ENCODE results near the gene PDE4DIP.
"Not testable (repeated sequence)": the region's sequence is repeated elsewhere in the genome, so short reads cannot be mapped to it uniquely, and the experiment has no call there.

Gene PDE4DIP

GRCh38 chr1:148923798-148924197 lies 79.6 kb downstream of the PDE4DIP start:
- DNase-seq: not testable (repeated sequence)

DNA sequence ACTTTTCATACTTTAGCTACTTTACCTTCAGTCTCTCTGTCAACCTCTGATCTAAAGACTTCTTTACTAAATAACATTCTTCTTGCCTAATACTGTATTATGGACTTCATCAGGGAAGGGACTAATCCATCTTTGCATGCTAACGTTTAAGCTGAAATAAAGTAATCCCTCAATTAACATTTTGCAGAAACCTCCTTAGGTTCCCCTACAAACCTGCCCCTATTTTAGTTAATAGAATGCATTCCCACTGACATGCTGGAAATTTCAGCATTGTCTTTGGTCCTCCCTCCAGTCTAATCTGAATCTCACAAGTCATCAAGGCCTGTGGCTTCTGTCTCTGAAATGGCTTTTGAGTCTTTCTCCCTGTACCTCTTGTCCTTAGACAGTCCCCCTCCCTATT lies 83.4 kb downstream of the PDE4DIP start:
- not testable (repeated sequence) for DNase-seq

DNA sequence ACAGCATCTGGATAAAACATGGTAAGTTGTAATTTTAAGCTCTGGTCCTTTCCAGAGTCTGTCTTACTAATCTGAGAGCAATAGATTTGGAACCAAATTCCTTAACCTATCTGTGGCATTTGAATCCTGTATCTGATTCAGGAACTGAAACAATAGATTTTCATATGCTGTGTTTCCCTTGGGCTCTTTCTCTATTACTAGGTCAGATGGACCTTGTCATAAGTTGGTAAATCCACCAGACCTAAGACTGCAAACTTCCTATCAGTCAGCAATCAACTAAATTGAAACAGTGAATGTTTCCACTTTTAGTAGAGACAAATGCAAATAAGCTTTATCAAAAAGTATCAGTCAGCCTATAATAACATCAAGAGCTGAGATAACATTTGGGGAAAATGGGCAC lies 85.0 kb downstream of the PDE4DIP start:
- DNase-seq: not testable (repeated sequence)

GRCh38 chr1:148935381-148936002 lies 91.3 kb downstream of the PDE4DIP start:
- not testable (repeated sequence) for DNase-seq

GRCh38 chr1:148942906-148943305 lies 98.7 kb downstream of the PDE4DIP start:
- DNase-seq: not testable (repeated sequence)

DNA sequence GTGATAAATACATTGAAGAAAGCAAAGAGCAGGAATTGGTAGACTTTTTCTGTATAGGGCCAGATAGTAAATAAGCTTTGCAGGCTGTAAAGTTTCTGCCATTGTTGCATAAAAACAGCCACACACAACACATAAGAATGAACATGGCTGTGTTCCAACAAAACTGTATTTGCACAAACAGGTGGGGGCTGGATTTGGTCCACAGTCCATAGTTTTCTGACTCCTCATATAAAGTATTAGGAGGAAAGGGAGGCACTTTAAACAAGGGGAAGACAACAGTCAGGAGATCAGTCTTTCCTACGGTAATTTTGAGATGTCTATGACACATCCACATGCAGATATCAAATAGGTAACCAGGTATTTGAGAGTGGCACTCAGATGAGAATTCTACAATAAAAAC lies 100.9 kb downstream of the PDE4DIP start:
- not testable (repeated sequence) for DNase-seq

DNA sequence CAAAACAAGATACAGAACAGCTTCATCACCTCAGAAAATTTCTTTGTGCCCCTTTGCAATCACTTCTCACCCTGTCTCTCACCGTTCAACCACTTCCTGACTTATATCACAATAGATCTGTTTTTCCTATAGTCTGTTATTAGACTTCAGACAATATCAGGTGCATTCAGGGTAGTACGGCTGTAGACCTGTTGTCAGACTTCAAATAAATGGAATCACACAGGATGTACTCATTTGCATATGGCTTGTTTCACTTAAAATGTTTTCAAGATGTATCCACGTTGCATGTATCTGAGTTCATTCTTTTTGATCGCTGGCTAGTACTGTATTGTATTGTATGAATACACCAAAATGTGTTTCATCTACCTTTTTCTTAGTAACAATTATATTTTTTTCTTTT lies 104.5 kb downstream of the PDE4DIP start:
- DNase-seq: not testable (repeated sequence)

- DNase-seq: peak; percentile 76
Observed at GRCh38 chr1:148951336-148952227, 107.4 kb downstream of the PDE4DIP start.

- DNase-seq: not testable (repeated sequence)
Observed at GRCh38 chr1:148952253-148952937, 108.2 kb downstream of the PDE4DIP start.

DNA sequence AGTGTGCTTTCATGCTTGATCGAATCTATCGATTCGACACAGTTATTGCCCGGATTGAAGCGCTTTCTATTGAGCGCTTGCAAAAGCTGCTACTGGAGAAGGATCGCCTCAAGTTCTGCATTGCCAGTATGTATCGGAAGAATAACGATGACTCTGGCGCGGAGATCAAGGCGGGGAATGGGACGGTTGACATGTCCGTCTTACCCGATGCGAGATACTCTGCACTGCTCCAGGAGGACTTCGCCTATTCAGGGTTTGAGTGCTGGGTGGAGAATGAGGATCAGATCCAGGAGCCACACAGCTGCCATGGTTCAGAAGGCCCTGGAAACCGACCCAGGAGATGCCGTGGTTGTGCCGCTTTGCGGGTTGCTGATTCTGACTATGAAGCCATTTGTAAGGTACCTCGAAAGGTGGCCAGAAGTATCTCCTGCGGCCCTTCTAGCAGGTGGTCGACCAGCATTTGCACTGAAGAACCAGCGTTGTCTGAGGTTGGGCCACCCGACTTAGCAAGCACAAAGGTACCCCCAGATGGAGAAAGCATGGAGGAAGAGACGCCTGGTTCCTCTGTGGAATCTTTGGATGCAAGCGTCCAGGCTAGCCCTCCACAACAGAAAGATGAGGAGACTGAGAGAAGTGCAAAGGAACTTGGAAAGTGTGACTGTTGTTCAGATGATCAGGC lies 108.8 kb downstream of the PDE4DIP start:
- not testable (repeated sequence) for DNase-seq

GRCh38 chr1:148953730-148954129 lies 109.5 kb downstream of the PDE4DIP start:
- not testable (repeated sequence) for DNase-seq

DNA sequence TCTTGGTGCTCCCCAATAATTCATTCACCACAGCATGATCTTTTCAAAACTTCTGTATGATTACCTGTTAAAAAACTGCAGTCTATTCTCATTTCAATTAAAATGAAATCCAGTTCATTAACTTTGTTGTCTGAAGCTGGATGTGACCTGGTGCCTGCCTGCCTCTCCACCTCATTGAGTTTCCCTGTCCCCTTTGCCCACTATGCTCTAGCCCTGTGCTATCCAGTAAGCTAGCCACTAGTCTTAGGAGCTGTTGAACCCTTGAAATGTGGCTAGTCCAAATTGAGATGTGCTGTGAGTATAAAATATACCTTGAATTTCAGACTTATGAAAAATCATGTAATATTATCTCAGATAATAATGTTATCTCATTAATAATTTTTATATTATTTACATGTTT lies 114.1 kb downstream of the PDE4DIP start:
- not testable (repeated sequence) for DNase-seq

- DNase-seq: not testable (repeated sequence)
Observed at GRCh38 chr1:148960212-148961000, 116.2 kb downstream of the PDE4DIP start.

DNA sequence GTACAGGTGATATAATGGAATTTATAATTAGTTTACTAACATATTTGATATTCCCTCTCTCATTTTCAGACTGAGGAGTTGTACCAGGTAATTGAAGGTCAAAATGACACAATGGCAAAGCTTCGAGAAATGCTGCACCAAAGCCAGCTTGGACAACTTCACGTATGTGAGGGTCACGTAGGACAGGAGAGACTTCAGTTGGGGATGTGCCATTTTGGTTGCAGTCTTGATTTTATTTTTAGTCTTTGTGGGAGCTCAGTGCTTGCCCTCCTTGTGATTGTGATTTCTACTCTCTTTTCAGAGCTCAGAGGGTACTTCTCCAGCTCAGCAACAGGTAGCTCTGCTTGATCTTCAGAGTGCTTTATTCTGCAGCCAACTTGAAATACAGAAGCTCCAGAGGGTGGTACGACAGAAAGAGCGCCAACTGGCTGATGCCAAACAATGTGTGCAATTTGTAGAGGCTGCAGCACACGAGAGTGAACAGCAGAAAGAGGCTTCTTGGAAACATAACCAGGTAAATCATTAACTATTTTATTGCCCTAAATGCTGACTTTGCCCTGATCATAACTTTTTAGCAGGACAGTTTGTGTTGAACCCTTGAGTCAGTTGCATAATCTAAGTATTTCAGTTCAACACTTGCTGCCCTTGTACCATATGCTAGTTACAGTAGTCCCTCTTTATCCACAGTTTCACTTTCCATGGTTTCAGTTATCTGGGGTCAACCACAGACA lies 118.1 kb downstream of the PDE4DIP start:
- not testable (repeated sequence) for DNase-seq

DNA sequence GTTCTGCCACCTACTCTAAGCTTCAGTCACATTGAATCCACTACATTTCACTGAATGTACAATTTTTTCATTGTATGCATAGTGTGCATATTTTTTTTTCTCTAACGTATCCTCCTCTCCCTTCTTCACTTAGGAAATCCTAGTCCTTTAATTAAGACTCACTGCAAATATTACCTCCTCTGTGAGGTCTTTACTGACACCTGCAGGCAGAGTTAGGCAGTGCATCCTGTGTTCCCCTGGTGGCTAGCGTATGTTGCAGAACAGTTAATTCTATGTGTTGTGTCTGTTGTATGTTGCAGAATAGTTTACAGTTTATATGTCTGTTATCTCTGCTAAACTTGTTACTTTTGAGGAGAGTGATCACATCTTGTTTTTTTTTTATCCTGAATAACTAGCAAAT lies 121.9 kb downstream of the PDE4DIP start:
- DNase-seq: not testable (repeated sequence)

GRCh38 chr1:148967580-148967979 lies 123.4 kb downstream of the PDE4DIP start:
- DNase-seq: not testable (repeated sequence)

- not testable (repeated sequence) for DNase-seq
Observed at GRCh38 chr1:148968682-148969081, 124.5 kb downstream of the PDE4DIP start.

DNA sequence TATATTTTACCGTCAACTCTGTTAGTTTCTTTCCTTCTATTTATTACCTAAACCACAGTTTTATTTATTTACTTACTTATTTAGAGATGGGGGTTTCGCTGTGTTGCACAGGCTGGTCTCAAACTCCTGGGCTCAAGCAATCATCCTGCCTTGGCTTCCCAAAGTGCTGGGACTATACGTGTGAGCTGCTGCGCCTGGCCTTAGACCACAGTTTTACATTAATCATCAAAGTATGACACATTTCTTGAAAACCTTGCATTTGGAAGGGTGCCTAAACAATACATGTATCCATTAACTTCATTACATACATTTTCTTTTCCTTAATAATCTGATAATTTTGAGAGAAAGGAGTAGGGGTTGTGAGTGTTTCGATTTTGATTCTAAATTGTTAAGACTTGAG lies 124.9 kb downstream of the PDE4DIP start:
- DNase-seq: not testable (repeated sequence)

- DNase-seq: not testable (repeated sequence)
Observed at GRCh38 chr1:148975453-148975852, 131.2 kb downstream of the PDE4DIP start.

DNA sequence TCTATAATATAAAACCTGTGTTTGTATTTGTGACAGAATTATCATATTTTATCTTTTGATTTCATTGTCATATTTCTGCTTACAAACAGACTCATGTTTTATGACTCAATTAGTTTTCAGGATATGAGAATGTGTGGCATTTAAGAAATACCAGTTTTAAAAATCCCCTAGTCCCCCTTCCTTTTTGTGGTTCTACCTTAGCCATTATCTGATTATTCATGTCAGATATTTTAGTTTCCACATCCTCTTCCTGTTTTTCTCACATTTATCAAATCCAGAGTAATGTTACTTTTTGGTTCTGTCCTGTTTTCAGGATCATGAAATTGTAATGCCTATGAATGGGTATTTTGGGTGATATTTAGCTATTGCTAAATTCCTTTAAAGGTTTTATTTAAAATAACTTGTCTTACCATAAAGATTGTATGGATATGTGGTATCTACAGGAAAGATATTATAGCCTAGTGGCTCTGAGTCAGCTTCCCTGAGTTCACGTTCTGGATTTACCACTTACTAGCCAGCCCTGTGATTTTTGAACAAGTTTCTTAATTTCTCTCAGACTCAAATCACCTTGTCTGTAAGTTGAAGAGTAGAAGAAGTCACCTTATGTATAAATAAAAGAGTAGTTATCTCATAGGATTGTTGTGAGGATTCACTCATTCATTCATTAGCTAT lies 131.8 kb downstream of the PDE4DIP start:
- not testable (repeated sequence) for DNase-seq

DNA sequence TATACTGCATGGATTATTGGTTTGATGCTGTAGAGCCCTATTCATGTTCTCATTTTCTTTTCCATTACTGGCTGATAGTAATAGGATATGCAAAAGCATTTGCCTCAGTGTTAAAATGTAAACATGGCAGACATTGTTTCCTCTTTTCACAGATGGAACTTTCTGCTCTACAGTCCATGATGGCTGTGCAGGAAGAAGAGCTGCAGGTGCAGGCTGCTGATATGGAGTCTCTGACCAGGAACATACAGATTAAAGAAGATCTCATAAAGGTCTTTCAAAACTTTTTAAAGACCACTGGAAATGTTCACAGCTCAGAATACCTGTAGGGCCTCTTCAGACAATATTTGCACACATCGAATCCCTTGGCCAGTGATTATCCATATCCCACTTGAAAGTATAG lies 133.6 kb downstream of the PDE4DIP start:
- DNase-seq: not testable (repeated sequence)

All from NCI-H774 (cell line).